Measurements from ENCODE around the gene VASH1. TPM values are rescaled to one million over a fixed set of nuclear protein-coding genes. Genes with fewer than 3 reads are reported as not detected.

The VASH1 gene
- total and polyA plus RNA-seq, 2 donors from 2014 or later, result 4.1 to 14.7 TPM

DNA sequence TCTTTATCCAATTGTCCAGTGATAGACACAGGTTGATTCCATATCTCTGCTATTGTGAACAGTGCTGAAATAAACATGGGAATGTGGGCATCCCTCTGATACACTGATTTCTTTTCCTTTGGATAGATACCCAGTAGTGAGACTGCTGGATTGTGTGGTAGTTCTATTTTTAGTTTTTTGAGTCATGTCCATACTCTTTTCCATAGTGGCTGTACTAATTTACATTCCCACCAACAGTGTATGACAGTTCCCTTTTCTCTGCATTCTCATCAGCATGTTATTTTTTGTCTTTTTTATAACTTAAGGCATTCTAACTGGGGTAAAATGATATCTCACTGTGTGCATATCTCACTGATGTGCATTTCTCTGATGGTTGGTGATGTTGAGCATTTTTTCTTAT lies 24.8 kb upstream of the VASH1 start:
- TF ChIP-seq, protein P1, sequence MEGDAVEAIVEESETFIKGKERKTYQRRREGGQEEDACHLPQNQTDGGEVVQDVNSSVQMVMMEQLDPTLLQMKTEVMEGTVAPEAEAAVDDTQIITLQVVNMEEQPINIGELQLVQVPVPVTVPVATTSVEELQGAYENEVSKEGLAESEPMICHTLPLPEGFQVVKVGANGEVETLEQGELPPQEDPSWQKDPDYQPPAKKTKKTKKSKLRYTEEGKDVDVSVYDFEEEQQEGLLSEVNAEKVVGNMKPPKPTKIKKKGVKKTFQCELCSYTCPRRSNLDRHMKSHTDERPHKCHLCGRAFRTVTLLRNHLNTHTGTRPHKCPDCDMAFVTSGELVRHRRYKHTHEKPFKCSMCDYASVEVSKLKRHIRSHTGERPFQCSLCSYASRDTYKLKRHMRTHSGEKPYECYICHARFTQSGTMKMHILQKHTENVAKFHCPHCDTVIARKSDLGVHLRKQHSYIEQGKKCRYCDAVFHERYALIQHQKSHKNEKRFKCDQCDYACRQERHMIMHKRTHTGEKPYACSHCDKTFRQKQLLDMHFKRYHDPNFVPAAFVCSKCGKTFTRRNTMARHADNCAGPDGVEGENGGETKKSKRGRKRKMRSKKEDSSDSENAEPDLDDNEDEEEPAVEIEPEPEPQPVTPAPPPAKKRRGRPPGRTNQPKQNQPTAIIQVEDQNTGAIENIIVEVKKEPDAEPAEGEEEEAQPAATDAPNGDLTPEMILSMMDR (IDR thresholded peaks at IDR 0.05; ENCODE audit: borderline replicate concordance, extremely low read depth, insufficient read depth), result no peak
- no peak for DNase-seq
- H3K36me3 ChIP-seq (ENCODE audit: control insufficient read depth in 2 of 3, insufficient read depth in 3 of 3, low read length in 3 of 3), result no peaks in the 10 kb centered on the region
- H3K4me3 ChIP-seq (ENCODE audit: low read length in 3 of 3), result no peak overlapping the region
- peaks cover 0 to 3% (median 0%) of the 10 kb centered on the region in 3 donors for H3K9me3 ChIP-seq (ENCODE audit: control insufficient read depth in 2 of 3, insufficient read depth in 1 of 3, low read length in 3 of 3)
- H3K4me1 ChIP-seq (ENCODE audit: control insufficient read depth in 2 of 3, insufficient read depth in 2 of 3, low read depth in 1 of 3, low read length in 3 of 3), result no peaks in the 10 kb centered on the region
- intact Hi-C loops (cut with DNase I), result no loop called here
- H3K27ac ChIP-seq (ENCODE audit: low read depth in 2 of 2, low read length in 2 of 2), result no peak overlapping the region
- no peak for FAIRE-seq
- H3K9ac ChIP-seq (ENCODE audit: low read length in 3 of 3), result no peak overlapping the region
- H3K27me3 ChIP-seq (ENCODE audit: control insufficient read depth, insufficient read depth, low read length), result no peaks in the 10 kb centered on the region

DNA sequence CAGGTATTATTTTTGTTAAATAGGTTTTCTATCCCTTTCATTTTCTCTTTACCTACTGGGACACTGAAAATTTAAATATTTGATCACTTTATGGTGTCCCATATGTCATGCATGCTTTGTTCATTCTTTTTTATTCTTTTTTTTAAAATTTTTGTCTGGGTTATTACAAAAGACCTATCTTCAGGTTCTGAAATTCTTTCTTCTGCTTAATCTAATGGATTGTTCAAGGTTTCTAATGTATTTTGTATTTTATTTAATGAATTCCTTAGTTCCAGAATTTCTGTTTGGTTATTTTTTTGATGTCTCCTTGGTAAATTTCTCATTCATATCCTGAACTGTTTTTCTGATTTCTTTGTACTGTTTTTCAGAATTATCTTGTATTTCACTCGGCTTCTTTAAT lies 20.2 kb upstream of the VASH1 start:
- peaks cover 0 to 3% (median 0%) of the 10 kb centered on the region in 3 donors for H3K9me3 ChIP-seq (ENCODE audit: control insufficient read depth in 2 of 3, insufficient read depth in 1 of 3, low read length in 3 of 3)
- H3K27me3 ChIP-seq (ENCODE audit: control insufficient read depth, insufficient read depth, low read length), result no peaks in the 10 kb centered on the region
- no peaks in the 10 kb centered on the region for H3K4me1 ChIP-seq (ENCODE audit: control insufficient read depth in 2 of 3, insufficient read depth in 2 of 3, low read depth in 1 of 3, low read length in 3 of 3)
- TF ChIP-seq, protein P1 (IDR thresholded peaks at IDR 0.05; ENCODE audit: borderline replicate concordance, extremely low read depth, insufficient read depth), result no peak
- DNase-seq (no peak), FAIRE-seq (peak; percentile 3)
- intact Hi-C loops (cut with DNase I), result no loop called here
- no peak overlapping the region for H3K4me3 ChIP-seq (ENCODE audit: low read length in 3 of 3)
- no peaks in the 10 kb centered on the region for H3K36me3 ChIP-seq (ENCODE audit: control insufficient read depth in 2 of 3, insufficient read depth in 3 of 3, low read length in 3 of 3)
- no peak overlapping the region for H3K9ac ChIP-seq (ENCODE audit: low read length in 3 of 3)
- H3K27ac ChIP-seq (ENCODE audit: low read depth in 2 of 2, low read length in 2 of 2), result no peak overlapping the region

DNA sequence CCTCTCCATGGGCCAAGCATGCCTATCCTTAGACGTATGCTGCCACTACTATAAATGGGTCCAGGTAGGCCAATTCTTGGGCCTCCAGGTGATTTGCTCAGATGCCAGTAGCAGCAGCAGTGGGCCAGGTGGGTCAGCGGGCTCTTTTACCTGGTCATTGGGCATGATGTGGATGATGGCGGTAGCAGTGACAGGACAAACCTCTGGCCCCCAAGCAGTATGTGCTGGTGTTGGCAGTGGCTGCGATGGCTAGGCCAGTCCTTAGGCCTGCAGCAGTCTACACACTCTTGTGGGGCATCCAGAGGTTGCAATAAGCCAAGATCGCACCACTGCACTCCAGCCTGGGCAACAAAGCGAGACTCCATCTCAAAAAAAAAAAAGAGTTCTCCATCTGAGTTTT lies 19.1 kb upstream of the VASH1 start:
- FAIRE-seq (no peak), DNase-seq (no peak)
- no peaks in the 10 kb centered on the region for H3K36me3 ChIP-seq (ENCODE audit: control insufficient read depth in 2 of 3, insufficient read depth in 3 of 3, low read length in 3 of 3)
- H3K27ac ChIP-seq (ENCODE audit: low read depth in 2 of 2, low read length in 2 of 2), result no peak overlapping the region
- H3K27me3 ChIP-seq (ENCODE audit: control insufficient read depth, insufficient read depth, low read length), result no peaks in the 10 kb centered on the region
- intact Hi-C loops (cut with DNase I), result no loop called here
- H3K9me3 ChIP-seq (ENCODE audit: control insufficient read depth in 2 of 3, insufficient read depth in 1 of 3, low read length in 3 of 3), result peaks cover 0 to 3% (median 0%) of the 10 kb centered on the region in 3 donors
- H3K4me3 ChIP-seq (ENCODE audit: low read length in 3 of 3), result no peak overlapping the region
- no peaks in the 10 kb centered on the region for H3K4me1 ChIP-seq (ENCODE audit: control insufficient read depth in 2 of 3, insufficient read depth in 2 of 3, low read depth in 1 of 3, low read length in 3 of 3)
- no peak overlapping the region for H3K9ac ChIP-seq (ENCODE audit: low read length in 3 of 3)
- TF ChIP-seq, protein P1 (IDR thresholded peaks at IDR 0.05; ENCODE audit: borderline replicate concordance, extremely low read depth, insufficient read depth), result no peak

DNA sequence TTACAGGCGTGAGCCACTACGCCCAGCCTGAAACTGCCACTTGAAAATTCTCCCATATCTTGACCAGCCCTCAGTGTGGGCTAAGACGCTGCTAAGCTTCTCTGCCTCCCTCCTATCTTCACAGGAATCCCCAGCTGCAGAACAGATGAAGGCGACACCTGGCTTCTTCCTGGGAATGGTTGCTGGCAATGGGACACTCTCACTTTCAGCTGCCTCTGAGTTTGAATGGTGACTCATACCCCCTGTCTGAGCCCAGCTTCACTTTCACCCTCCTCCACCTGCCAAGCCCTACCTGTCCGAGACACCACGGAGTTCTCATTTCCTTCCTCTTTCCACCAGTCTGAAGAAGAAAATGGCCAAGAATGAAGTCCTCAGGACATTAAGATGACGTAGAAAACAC lies 18.3 kb upstream of the VASH1 start:
- Histone ChIP-seq H3K9me3 (ENCODE audit: control insufficient read depth in 2 of 3, insufficient read depth in 1 of 3, low read length in 3 of 3) (peaks cover 0 to 3% (median 0%) of the 10 kb centered on the region in 3 donors), H3K9ac (ENCODE audit: low read length in 3 of 3) (no peak overlapping the region), H3K27ac (ENCODE audit: low read depth in 2 of 2, low read length in 2 of 2) (no peak overlapping the region), H3K4me3 (ENCODE audit: low read length in 3 of 3) (no peak overlapping the region), H3K4me1 (ENCODE audit: control insufficient read depth in 2 of 3, insufficient read depth in 2 of 3, low read depth in 1 of 3, low read length in 3 of 3) (no peaks in the 10 kb centered on the region), H3K36me3 (ENCODE audit: control insufficient read depth in 2 of 3, insufficient read depth in 3 of 3, low read length in 3 of 3) (no peaks in the 10 kb centered on the region), H3K27me3 (ENCODE audit: control insufficient read depth, insufficient read depth, low read length) (no peaks in the 10 kb centered on the region)
- intact Hi-C loops (cut with DNase I), result no loop called here
- no peak for DNase-seq
- no peak for FAIRE-seq
- TF ChIP-seq, protein P1 (IDR thresholded peaks at IDR 0.05; ENCODE audit: borderline replicate concordance, extremely low read depth, insufficient read depth), result no peak

Data from kidney (tissue), 14 donors.